Fibroblast of lung (primary cell): ENCODE data around the gene EDNRB. TPM values are rescaled to one million over a fixed set of nuclear protein-coding genes. Genes with fewer than 3 reads are reported as not detected.

Experiments
- DNase-seq, 2 donors: peaks; one replicate each; pipeline versions ENCODE4 v3.0.0 to v3.0.0-alpha.2; 2010; ENCODE audit warnings: low read depth in 2 of 2
- H2AFZ ChIP-seq: 2 replicates; pipeline ENCODE4 v1.5.1; 2012; ENCODE audit warnings: low read length, control low read depth, inconsistent platforms
- H3K27ac ChIP-seq: 2 replicates; pipeline ENCODE4 v1.5.1; 2011; ENCODE audit warnings: low read length, control low read depth; ENCODE audit not compliant: insufficient read depth
- H3K27me3 ChIP-seq: 2 replicates; pipeline ENCODE4 v1.5.1; 2011; ENCODE audit warnings: mild to moderate bottlenecking, low read length; ENCODE audit not compliant: control insufficient read depth, insufficient read depth
- H3K36me3 ChIP-seq: 2 replicates; pipeline ENCODE4 v1.5.1; 2011; ENCODE audit warnings: low read length; ENCODE audit not compliant: control insufficient read depth, insufficient read depth
- H3K4me1 ChIP-seq: 2 replicates; pipeline ENCODE4 v1.5.1; 2011; ENCODE audit warnings: low read length; ENCODE audit not compliant: control insufficient read depth, insufficient read depth; ENCODE audit errors: extremely low read depth
- H3K4me2 ChIP-seq: 2 replicates; pipeline ENCODE4 v1.5.1; 2011; ENCODE audit warnings: low read length, control low read depth; ENCODE audit not compliant: insufficient read depth; ENCODE audit errors: extremely low read depth
- H3K4me3 ChIP-seq, 4 experiments: fragments of 200-600 bp in 1 of 4; sonication (generic) in 1 of 4; replicated peaks in 1 of 4; 2 replicates each; pipeline ENCODE4 v1.5.1; 2011 to 2016; ENCODE audit warnings: low read length in 4 of 4, low read depth in 3 of 4, mild to moderate bottlenecking in 3 of 4, control low read depth in 2 of 4, inconsistent platforms in 1 of 4, mixed read lengths in 1 of 4; ENCODE audit not compliant: insufficient read depth in 1 of 4; ENCODE audit errors: control extremely low read depth in 1 of 4
- H3K79me2 ChIP-seq: 2 replicates; pipeline ENCODE4 v1.5.1; 2012; ENCODE audit warnings: mild to moderate bottlenecking, low read length, inconsistent platforms; ENCODE audit not compliant: control insufficient read depth, insufficient read depth
- H3K9ac ChIP-seq: 2 replicates; pipeline ENCODE4 v1.5.1; 2011; ENCODE audit warnings: mild to moderate bottlenecking, low read length, control low read depth; ENCODE audit not compliant: insufficient read depth
- H3K9me3 ChIP-seq: 2 replicates; pipeline ENCODE4 v1.5.1; 2012; ENCODE audit warnings: low read depth, low read length; ENCODE audit not compliant: control insufficient read depth, insufficient read depth
- H4K20me1 ChIP-seq: 2 replicates; pipeline ENCODE4 v1.5.1; 2011; ENCODE audit warnings: low read length; ENCODE audit not compliant: control insufficient read depth, insufficient read depth; ENCODE audit errors: extremely low read depth
- EZH2 ChIP-seq: IDR thresholded peaks from 2 replicates; pipeline ENCODE4 v1.5.1; 2012; ENCODE audit warnings: low read length, control low read depth, mild to moderate bottlenecking; ENCODE audit errors: missing control alignments
- polyA plus RNA-seq, 2 donors: library from polyadenylated mRNA; depleted of rRNA in 1 of 2; stranded (reverse) in 1 of 2; unstranded in 1 of 2; fragments of >200 nt; gene quantifications; 2 replicates each; pipeline ENCODE4 v1.2.1, GENCODE V29; 2011 to 2012; ENCODE audit warnings: missing spikeins in 1 of 2
- total RNA-seq: library from RNA; depleted of rRNA; stranded (reverse); fragments of >200 nt; gene quantifications from 2 replicates; pipeline ENCODE4 v1.2.1, GENCODE V29; 2014
- TF ChIP-seq, protein P1 (sequence below), 2 donors: IDR thresholded peaks in 1 of 2; conservative IDR thresholded peaks in 1 of 2; 1 replicate in 1 of 2; 2 replicates in 1 of 2; pipeline ENCODE4 v1.5.1; 2011 to 2012; ENCODE audit warnings: low read length in 2 of 2, control low read depth in 1 of 2, inconsistent platforms in 1 of 2, low read depth in 1 of 2, mild to moderate bottlenecking in 1 of 2

The EDNRB gene
- total and polyA plus RNA-seq, 2 donors (not counting 1 experiment from before 2014, with no cell fraction given), result 0.99 to 1.1 TPM

DNA sequence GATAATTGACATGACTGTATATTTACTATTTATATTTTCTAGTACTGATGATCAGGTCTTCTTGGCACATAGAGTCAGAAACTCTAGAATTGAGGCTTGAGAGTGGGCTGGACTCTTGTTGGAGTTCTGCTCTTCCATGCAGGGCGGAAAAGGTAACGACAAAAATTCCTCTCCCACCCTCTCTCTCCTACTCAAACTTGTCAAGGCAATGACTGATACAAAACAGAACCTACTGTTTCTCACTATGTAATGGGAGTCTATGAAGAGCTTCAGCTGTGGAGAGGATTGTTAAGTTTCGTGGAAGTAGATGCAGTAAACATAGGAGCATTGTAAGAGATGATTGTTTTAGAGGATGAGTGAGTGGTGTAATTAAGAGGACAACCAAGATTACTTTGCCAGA is 8.8 kb downstream of the EDNRB start:
- Histone ChIP-seq H3K27me3 (no peaks in the 10 kb centered on the region), H3K4me3 (no peak overlapping the region), H3K36me3 (no peaks in the 10 kb centered on the region), H4K20me1 (no peaks in the 10 kb centered on the region), H3K9ac (no peak overlapping the region), H3K27ac (no peak overlapping the region), H2AFZ (no peak overlapping the region), H3K9me3 (no peaks in the 10 kb centered on the region), H3K79me2 (no peaks in the 10 kb centered on the region), H3K4me2 (no peak overlapping the region), H3K4me1 (no peaks in the 10 kb centered on the region)
- TF ChIP-seq EZH2, result no peak
- TF ChIP-seq, protein P1, sequence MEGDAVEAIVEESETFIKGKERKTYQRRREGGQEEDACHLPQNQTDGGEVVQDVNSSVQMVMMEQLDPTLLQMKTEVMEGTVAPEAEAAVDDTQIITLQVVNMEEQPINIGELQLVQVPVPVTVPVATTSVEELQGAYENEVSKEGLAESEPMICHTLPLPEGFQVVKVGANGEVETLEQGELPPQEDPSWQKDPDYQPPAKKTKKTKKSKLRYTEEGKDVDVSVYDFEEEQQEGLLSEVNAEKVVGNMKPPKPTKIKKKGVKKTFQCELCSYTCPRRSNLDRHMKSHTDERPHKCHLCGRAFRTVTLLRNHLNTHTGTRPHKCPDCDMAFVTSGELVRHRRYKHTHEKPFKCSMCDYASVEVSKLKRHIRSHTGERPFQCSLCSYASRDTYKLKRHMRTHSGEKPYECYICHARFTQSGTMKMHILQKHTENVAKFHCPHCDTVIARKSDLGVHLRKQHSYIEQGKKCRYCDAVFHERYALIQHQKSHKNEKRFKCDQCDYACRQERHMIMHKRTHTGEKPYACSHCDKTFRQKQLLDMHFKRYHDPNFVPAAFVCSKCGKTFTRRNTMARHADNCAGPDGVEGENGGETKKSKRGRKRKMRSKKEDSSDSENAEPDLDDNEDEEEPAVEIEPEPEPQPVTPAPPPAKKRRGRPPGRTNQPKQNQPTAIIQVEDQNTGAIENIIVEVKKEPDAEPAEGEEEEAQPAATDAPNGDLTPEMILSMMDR (conservative IDR thresholded peaks at IDR 0.05 in 1 of 2, IDR thresholded peaks at IDR 0.05 in 1 of 2; ENCODE audit: low read depth in 1 of 2, low read length in 2 of 2), result no peak
- no peak for DNase-seq

- TF ChIP-seq, protein P1 (conservative IDR thresholded peaks at IDR 0.05 in 1 of 2, IDR thresholded peaks at IDR 0.05 in 1 of 2; ENCODE audit: low read depth in 1 of 2, low read length in 2 of 2), result no peak
- no peak for TF ChIP-seq EZH2
- no peak overlapping the region for H2AFZ ChIP-seq
- no peak overlapping the region for H3K4me3 ChIP-seq
- H3K4me1 ChIP-seq, result no peaks in the 10 kb centered on the region
- no peaks in the 10 kb centered on the region for H3K9me3 ChIP-seq
- H3K27me3 ChIP-seq, result no peaks in the 10 kb centered on the region
- no peak overlapping the region for H3K4me2 ChIP-seq
- no peaks in the 10 kb centered on the region for H3K79me2 ChIP-seq
- no peak for DNase-seq
- H3K27ac ChIP-seq, result no peak overlapping the region
- no peaks in the 10 kb centered on the region for H4K20me1 ChIP-seq
- no peak overlapping the region for H3K9ac ChIP-seq
- no peaks in the 10 kb centered on the region for H3K36me3 ChIP-seq
Measured at GRCh38 chr13:77908531-77908930, 10.1 kb downstream of the EDNRB start.

DNA sequence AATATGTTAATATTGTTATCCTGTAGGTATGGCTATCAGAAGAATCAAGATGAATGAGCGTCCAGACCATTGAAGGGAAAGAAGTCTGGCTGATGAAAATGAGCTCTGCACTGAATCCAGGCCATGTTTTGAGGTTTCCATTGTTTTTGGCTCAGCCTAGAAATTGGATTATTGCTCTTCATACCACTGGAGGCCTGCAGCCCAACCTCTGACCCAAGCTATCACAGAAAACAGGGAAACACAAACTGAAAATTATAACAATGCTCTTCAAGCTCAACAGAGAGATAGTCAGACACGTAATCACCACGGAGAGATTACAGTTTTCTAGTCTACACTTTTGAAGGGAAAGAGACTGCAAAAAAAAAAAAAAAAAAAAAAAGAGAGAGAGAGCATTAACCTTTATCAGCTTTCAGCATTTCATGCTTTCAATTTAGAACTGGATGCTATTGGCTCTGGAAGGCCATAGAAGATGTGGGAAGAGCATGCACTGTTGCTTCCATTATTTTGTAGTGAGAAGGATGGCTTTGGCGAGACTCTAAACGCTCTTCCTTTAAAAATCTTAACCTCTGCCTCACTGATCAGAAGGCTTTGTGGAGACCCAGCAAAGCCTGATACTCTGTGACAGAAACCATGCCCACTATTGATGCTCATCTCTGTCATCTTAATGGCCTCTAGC is 10.8 kb downstream of the EDNRB start:
- H4K20me1 ChIP-seq, result no peaks in the 10 kb centered on the region
- H3K9me3 ChIP-seq, result no peaks in the 10 kb centered on the region
- no peak overlapping the region for H3K4me3 ChIP-seq
- no peaks in the 10 kb centered on the region for H3K27me3 ChIP-seq
- no peak overlapping the region for H3K4me2 ChIP-seq
- TF ChIP-seq EZH2, result no peak
- TF ChIP-seq, protein P1 (conservative IDR thresholded peaks at IDR 0.05 in 1 of 2, IDR thresholded peaks at IDR 0.05 in 1 of 2; ENCODE audit: low read depth in 1 of 2, low read length in 2 of 2), result no peak
- H3K4me1 ChIP-seq, result no peaks in the 10 kb centered on the region
- H2AFZ ChIP-seq, result no peak overlapping the region
- no peaks in the 10 kb centered on the region for H3K79me2 ChIP-seq
- DNase-seq, result no peak
- no peaks in the 10 kb centered on the region for H3K36me3 ChIP-seq
- no peak overlapping the region for H3K9ac ChIP-seq
- H3K27ac ChIP-seq, result no peak overlapping the region
